HEK293 (cell line): ENCODE measurements around the gene AUP1.
A peak's percentile ranks its signal among the peaks of the same experiment; 100 is the strongest.

ENCODE experiments used
- CTCF ChIA-PET: fragments of 350-600 bp; formaldehyde crosslinking; extraction: SDS; loops from one replicate; lab custom pipeline; 2021; ENCODE audit warnings: antibody characterized with exemption; lab: Yijun Ruan, JAX
- POLR2A ChIA-PET: fragments of 300-600 bp; formaldehyde crosslinking; extraction: SDS; loops from one replicate; lab custom pipeline; 2020; ENCODE audit warnings: antibody characterized with exemption, inconsistent platforms; lab: Yijun Ruan, JAX
- H3K27ac ChIP-seq: fragments of 200-500 bp; sonication (Bioruptor generic); 2 replicates; pipeline ENCODE4 v1.5.1; 2014; ENCODE audit warnings: low read depth, low read length, control low read depth, inconsistent platforms; ENCODE audit errors: extremely low read depth
- H3K36me3 ChIP-seq, 2 experiments: fragments of 200-500 bp in 1 of 2; sonication (Bioruptor generic) in 1 of 2; 1 replicate in 1 of 2; 2 replicates in 1 of 2; pipeline ENCODE4 v1.5.1; 2014 to 2017; ENCODE audit warnings: inconsistent platforms in 2 of 2, low read length in 2 of 2; ENCODE audit not compliant: control insufficient read depth in 2 of 2, insufficient read depth in 1 of 2
- H3K4me1 ChIP-seq: fragments of 200-500 bp; sonication (Bioruptor generic); 2 replicates; pipeline ENCODE4 v1.5.1; 2014; ENCODE audit warnings: mild to moderate bottlenecking, low read length, inconsistent platforms; ENCODE audit not compliant: control insufficient read depth, insufficient read depth
- H3K4me3 ChIP-seq: 2 replicates; pipeline ENCODE4 v1.5.1; 2011; ENCODE audit warnings: low read depth, mild to moderate bottlenecking, control low read depth, low read length, moderate library complexity
- H3K9me3 ChIP-seq: fragments of 200-500 bp; sonication (Bioruptor generic); 2 replicates; pipeline ENCODE4 v1.5.1; 2014; ENCODE audit warnings: low read depth, low read length, inconsistent platforms; ENCODE audit not compliant: control insufficient read depth, insufficient read depth
- EGR2 ChIP-seq: fragments of 450-650 bp; formaldehyde crosslinking; IDR thresholded peaks from 2 replicates; pipeline ENCODE4 v1.5.1; 2016; ENCODE audit warnings: low read depth, missing biosample characterization, missing genetic modification characterization
- GLI4 ChIP-seq: fragments of 450-650 bp; formaldehyde crosslinking; IDR thresholded peaks from 2 replicates; pipeline ENCODE4 v1.5.1; 2016; ENCODE audit warnings: missing biosample characterization, missing genetic modification characterization
- HOXC10 ChIP-seq: sonication (generic); formaldehyde crosslinking; IDR thresholded peaks from 2 replicates; pipeline ENCODE4 v1.8.1; 2023; ENCODE audit warnings: mild to moderate bottlenecking, missing genetic modification reagents
- KLF1 ChIP-seq: fragments of 450-650 bp; formaldehyde crosslinking; IDR thresholded peaks from 2 replicates; pipeline ENCODE4 v1.5.1; 2016; ENCODE audit warnings: missing biosample characterization, missing genetic modification characterization
- KLF10 ChIP-seq: fragments of 450-650 bp; IDR thresholded peaks from 2 replicates; pipeline ENCODE4 v1.5.1; 2018; ENCODE audit warnings: missing biosample characterization, mild to moderate bottlenecking, missing genetic modification characterization
- KLF8 ChIP-seq: fragments of 450-650 bp; formaldehyde crosslinking; IDR thresholded peaks from 2 replicates; pipeline ENCODE4 v1.5.1; 2016; ENCODE audit warnings: missing biosample characterization, missing genetic modification characterization
- MZF1 ChIP-seq: fragments of 450-650 bp; formaldehyde crosslinking; IDR thresholded peaks from 2 replicates; pipeline ENCODE4 v1.5.1; 2017; ENCODE audit warnings: missing biosample characterization, missing genetic modification characterization, borderline replicate concordance
- PRDM10 ChIP-seq: fragments of 450-650 bp; formaldehyde crosslinking; IDR thresholded peaks from 2 replicates; pipeline ENCODE4 v1.5.1; 2016; ENCODE audit warnings: missing biosample characterization, missing genetic modification characterization
- SALL2 ChIP-seq: fragments of 450-650 bp; formaldehyde crosslinking; IDR thresholded peaks from 2 replicates; pipeline ENCODE4 v1.5.0; 2017; ENCODE audit warnings: missing biosample characterization, mild to moderate bottlenecking, missing genetic modification characterization, borderline replicate concordance
- SP7 ChIP-seq: fragments of 450-650 bp; formaldehyde crosslinking; IDR thresholded peaks from 2 replicates; pipeline ENCODE4 v1.5.1; 2016; ENCODE audit warnings: missing biosample characterization, missing genetic modification characterization
- TCF7L2 ChIP-seq: IDR thresholded peaks from 2 replicates; pipeline ENCODE4 v1.6.1; 2011; ENCODE audit warnings: low read depth, mild to moderate bottlenecking, inconsistent platforms, low read length, moderate library complexity, borderline replicate concordance
- YY1 ChIP-seq: fragments of 450-650 bp; formaldehyde crosslinking; IDR thresholded peaks from 2 replicates; pipeline ENCODE4 v1.5.1; 2018; ENCODE audit warnings: missing biosample characterization, missing genetic modification characterization
- ZBTB17 ChIP-seq: fragments of 450-650 bp; formaldehyde crosslinking; IDR thresholded peaks from 2 replicates; pipeline ENCODE4 v1.5.1; 2016; ENCODE audit warnings: missing biosample characterization, missing genetic modification characterization
- ZNF214 ChIP-seq: fragments of 450-650 bp; formaldehyde crosslinking; IDR thresholded peaks from 2 replicates; pipeline ENCODE4 v1.5.1; 2017; ENCODE audit warnings: missing biosample characterization, mild to moderate bottlenecking, missing genetic modification characterization, borderline replicate concordance
- ZNF221 ChIP-seq: fragments of 450-650 bp; formaldehyde crosslinking; IDR thresholded peaks from 2 replicates; pipeline ENCODE4 v1.5.1; 2017; ENCODE audit warnings: missing biosample characterization, missing genetic modification characterization, borderline replicate concordance
- ZNF280C ChIP-seq: fragments of 450-650 bp; formaldehyde crosslinking; IDR thresholded peaks from 2 replicates; pipeline ENCODE4 v1.5.1; 2016; ENCODE audit warnings: missing biosample characterization, missing genetic modification characterization
- ZNF449 ChIP-seq: fragments of 450-650 bp; formaldehyde crosslinking; IDR thresholded peaks from 2 replicates; pipeline ENCODE4 v1.5.1; 2017; ENCODE audit warnings: missing biosample characterization, mild to moderate bottlenecking, missing genetic modification characterization, moderate library complexity
- ZNF530 ChIP-seq: fragments of 450-650 bp; formaldehyde crosslinking; IDR thresholded peaks from 2 replicates; pipeline ENCODE4 v1.5.1; 2016; ENCODE audit warnings: low read depth, missing biosample characterization, missing genetic modification characterization
- ZNF549 ChIP-seq: fragments of 450-650 bp; IDR thresholded peaks from 2 replicates; pipeline ENCODE4 v1.5.1; 2018; ENCODE audit warnings: missing biosample characterization, missing genetic modification characterization, mild to moderate bottlenecking, inconsistent platforms, moderate library complexity
- ZNF600 ChIP-seq: fragments of 450-650 bp; formaldehyde crosslinking; IDR thresholded peaks from 2 replicates; pipeline ENCODE4 v1.5.1; 2016; ENCODE audit warnings: missing biosample characterization, missing genetic modification characterization
- ZNF645 ChIP-seq: fragments of 450-650 bp; formaldehyde crosslinking; IDR thresholded peaks from 2 replicates; pipeline ENCODE4; 2016; ENCODE audit warnings: missing biosample characterization, missing genetic modification characterization
- ZNF654 ChIP-seq: fragments of 450-650 bp; formaldehyde crosslinking; IDR thresholded peaks from 2 replicates; pipeline ENCODE4 v1.5.1; 2016; ENCODE audit warnings: low read depth, missing biosample characterization, missing genetic modification characterization
- ZNF670 ChIP-seq: fragments of 450-650 bp; formaldehyde crosslinking; IDR thresholded peaks from 2 replicates; pipeline ENCODE4 v1.5.1; 2016; ENCODE audit warnings: missing biosample characterization, missing genetic modification characterization, low read depth
- ZNF677 ChIP-seq: fragments of 450-650 bp; IDR thresholded peaks from 2 replicates; pipeline ENCODE4 v1.5.0; 2018; ENCODE audit warnings: missing biosample characterization, mild to moderate bottlenecking, missing genetic modification characterization, moderate library complexity
- ZNF768 ChIP-seq: fragments of 450-650 bp; formaldehyde crosslinking; IDR thresholded peaks from 2 replicates; pipeline ENCODE4 v1.5.1; 2018; ENCODE audit warnings: missing biosample characterization, mild to moderate bottlenecking, missing genetic modification characterization
- ZNF843 ChIP-seq: fragments of 450-650 bp; formaldehyde crosslinking; IDR thresholded peaks from 2 replicates; pipeline ENCODE4 v1.5.1; 2016; ENCODE audit warnings: missing biosample characterization, missing genetic modification characterization
- ZSCAN18 ChIP-seq: fragments of 450-650 bp; formaldehyde crosslinking; IDR thresholded peaks from 2 replicates; pipeline ENCODE4 v1.5.1; 2016; ENCODE audit warnings: missing biosample characterization, missing genetic modification characterization

The AUP1 gene

GRCh38 chr2:74482801-74483674 lies 46.5 kb downstream of the AUP1 start, which contains the start of the genes CCDC142 and TTC31:
Gene CCDC142, minus strand, starts transcription at chr2:74482998. Its CDS starts 161 bp downstream, at chr2:74482837.
Gene TTC31, plus strand, starts transcription at chr2:74483081. Its CDS starts 15 bp downstream, at chr2:74483096.
- Histone ChIP-seq H3K4me1 (no peaks in the 10 kb centered on the region), H3K9me3 (no peaks in the 10 kb centered on the region), H3K4me3 (peak within 1 kb of the TSS; percentile 92), H3K36me3 (peaks cover 41 to 47% of the 10 kb centered on the region in 2 experiments), H3K27ac (peak within 1 kb of the TSS; percentile 74)
- CTCF ChIA-PET: interaction anchor here (0.7 to 5.0 kb wide), 20 partner anchors 8 to 136 kb away, joined by 3 to 72 read pairs (median 4); partner anchors contain the start of genes AUP1, HTRA2 and MRPL53
- POLR2A ChIA-PET: interaction anchor here (1.0 to 4.0 kb wide), 16 partner anchors 11 to 746 kb away, joined by 3 to 37 read pairs (median 4); partner anchors contain the start of genes AUP1, DQX1, HTRA2 and INO80B
- TF ChIP-seq ZSCAN18 (tag by site-specific recombination) (no peak), ZNF677 (tag by site-specific recombination) (no peak), ZNF530 (tag by site-specific recombination) (no peak), ZNF221 (tag by site-specific recombination) (no peak), ZNF214 (no peak), KLF1 (tag by site-specific recombination) (peak; percentile 42), ZNF600 (peak; percentile 67; the same call in 1 of the 2 replicates), ZNF549 (no peak), TCF7L2 (no peak), YY1 (tag by site-specific recombination) (peak; percentile 94), ZNF843 (tag by site-specific recombination) (no peak), ZNF449 (tag by site-specific recombination) (no peak), KLF10 (tag by site-specific recombination) (no peak; the same call in 1 of the 2 replicates), ZNF645 (tag by site-specific recombination) (no peak), SALL2 (no peak), ZNF670 (no peak), MZF1 (tag by site-specific recombination) (no peak), ZNF280C (tag by site-specific recombination) (no peak), ZNF768 (tag by site-specific recombination) (no peak), HOXC10 (CRISPR knock-in tag) (no peak), SP7 (0 out of 2 replicates have a peak, but pooled peaks have one; percentile 35), PRDM10 (peak; percentile 85), ZNF654 (peak; percentile 71), KLF8 (tag by site-specific recombination) (peak; percentile 94), ZBTB17 (tag by site-specific recombination) (peak; percentile 97), EGR2 (peak; percentile 3; the same call in 1 of the 2 replicates), GLI4 (tag by site-specific recombination) (no peak)
